ENCODE results near the gene MPV17L.

GRCh38 chr16:15461376-15461775 is 65.8 kb downstream of the MPV17L start:
- TF ChIP-seq GATA2 (IDR thresholded peaks at IDR 0.05; ENCODE audit: low read depth, low read length) = no peak
- no peak for TF ChIP-seq GATA3 (IDR thresholded peaks at IDR 0.05; ENCODE audit: low read depth, low read length)

Data from SH-SY5Y (cell line).